NOMO-1 treated with DMSO at 0.1 percent for 48 hours (cell line): ENCODE results near the gene CRADD.
"Not testable (repeated sequence)": the region's sequence is repeated elsewhere in the genome, so short reads cannot be mapped to it uniquely, and the experiment has no call there.

ENCODE experiments used
- DNase-seq: peaks from one replicate; lab custom pipeline; 2025; ENCODE audit not compliant: unreplicated experiment; lab: John Stamatoyannopoulos, UW

Gene CRADD

GRCh38 chr12:93705237-93705636 lies 28.1 kb downstream of the CRADD start:
- no peak for DNase-seq

DNA sequence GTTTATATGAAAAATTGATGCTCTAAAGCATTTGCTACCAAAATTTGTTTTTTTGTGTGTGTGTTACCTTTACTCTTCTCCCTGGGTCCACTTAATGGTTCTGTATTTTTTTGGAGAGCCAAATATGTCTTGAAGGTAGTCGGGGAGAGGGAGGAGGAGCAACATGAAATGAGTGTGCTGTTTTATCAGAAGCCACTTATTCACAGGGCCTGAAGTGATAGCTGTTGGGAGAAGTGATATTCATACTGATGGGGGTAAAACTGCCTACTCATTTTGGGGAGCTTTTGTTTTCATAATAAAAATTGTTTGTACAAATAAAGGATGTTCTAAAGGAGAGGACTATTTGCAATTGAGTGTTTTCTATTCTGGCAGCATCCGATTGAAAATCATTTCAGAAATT lies 29.2 kb downstream of the CRADD start:
- DNase-seq = no peak

GRCh38 chr12:93706824-93707223 lies 29.6 kb downstream of the CRADD start:
- no peak for DNase-seq

GRCh38 chr12:93707836-93708235 lies 30.7 kb downstream of the CRADD start:
- DNase-seq = no peak

DNA sequence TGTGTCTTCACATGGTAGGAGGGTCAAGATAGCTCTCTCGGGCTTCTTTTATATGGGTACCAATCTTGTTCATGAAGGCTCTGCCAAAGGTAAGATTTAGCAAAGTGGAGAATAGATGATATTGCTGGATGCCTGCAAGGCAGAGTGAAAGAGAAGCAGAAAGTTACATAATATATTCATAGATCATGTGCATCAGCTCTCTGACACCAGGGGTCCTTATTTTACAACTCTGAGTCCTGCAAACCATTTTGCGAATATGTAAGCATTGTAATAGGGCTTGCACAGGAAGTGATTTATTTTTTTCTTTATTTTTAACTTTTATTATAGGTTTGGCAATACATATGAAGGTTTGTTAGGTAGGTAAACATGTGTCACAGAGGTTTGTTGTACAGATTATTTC lies 31.8 kb downstream of the CRADD start:
- DNase-seq = peak; percentile 49

DNA sequence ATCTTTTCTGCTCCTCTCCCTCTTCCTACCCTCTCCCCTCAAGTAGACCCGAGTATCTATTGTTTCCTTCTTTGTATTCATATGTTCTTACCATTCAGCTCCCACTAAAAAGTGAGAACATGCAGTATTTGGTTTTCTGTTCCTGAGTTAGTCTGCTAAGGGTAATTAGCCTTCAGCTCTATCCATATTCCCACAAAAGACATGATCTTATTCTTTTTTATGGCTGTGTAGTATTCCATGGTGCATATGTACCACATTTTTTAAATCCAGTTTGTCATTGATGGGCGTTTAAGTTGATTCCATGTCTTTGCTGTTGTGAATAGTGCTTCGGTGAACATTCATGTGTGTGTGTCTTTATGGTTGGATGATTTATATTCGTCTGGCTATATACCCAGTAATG lies 32.2 kb downstream of the CRADD start:
- DNase-seq = no peak

DNA sequence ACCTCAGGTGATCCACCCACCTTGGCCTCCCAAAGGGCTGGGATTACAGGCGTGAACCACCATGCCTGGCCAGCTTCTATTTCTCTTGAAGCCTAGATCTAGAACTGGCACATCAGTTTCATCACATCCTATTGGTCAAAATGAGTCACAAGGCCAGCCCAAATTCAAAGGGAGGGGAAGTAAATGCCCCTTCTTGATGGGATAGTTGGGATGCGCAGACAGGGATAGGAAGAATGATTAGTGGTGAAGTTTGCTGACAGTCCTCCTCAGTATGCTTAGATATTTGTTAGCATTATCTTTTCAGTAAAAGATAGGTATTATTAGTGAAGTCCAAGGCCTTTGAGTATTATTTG lies 33.4 kb downstream of the CRADD start:
- DNase-seq = no peak

- DNase-seq = not testable (repeated sequence)
Measured at GRCh38 chr12:93711502-93711901, 34.3 kb downstream of the CRADD start.

DNA sequence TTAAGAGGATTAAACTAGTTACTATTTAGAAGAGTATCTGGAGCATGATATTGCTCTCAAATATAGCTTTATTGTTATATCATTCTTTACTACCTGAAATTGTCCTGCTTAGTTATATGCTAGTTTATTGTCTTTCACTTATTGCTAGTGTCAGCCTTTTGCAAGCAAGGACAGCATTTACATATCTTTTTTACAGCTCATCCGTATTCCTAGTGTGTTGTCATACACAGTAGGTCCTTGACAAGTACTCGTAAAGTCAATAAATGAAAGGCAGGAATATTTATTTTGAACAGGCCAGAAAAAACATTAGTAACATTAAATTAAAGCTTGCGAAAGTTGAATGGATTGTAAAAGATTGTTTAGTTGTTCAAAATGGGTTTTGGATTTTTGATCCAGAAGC lies 35.0 kb downstream of the CRADD start:
- DNase-seq = no peak

- DNase-seq = no peak
Measured at GRCh38 chr12:93713060-93713459, 35.9 kb downstream of the CRADD start.

DNA sequence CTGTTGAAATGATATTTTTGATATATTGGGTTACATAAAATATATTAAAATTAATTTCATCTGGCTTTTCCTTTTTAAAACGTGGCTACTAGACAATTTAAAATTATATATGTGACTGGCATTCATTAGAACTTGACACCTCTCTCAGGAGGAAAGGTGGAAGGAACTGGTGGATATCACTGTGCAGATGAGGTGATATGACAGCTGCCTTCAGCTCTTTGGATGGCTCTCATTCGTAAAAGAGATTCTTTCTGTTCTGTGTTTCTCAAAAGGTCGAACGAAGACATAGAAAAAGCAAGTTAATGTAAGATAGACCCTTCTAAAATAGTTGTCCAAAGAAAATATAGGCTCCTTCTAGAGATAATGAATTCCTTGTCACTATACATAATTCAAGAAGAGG lies 36.6 kb downstream of the CRADD start:
- no peak for DNase-seq

DNA sequence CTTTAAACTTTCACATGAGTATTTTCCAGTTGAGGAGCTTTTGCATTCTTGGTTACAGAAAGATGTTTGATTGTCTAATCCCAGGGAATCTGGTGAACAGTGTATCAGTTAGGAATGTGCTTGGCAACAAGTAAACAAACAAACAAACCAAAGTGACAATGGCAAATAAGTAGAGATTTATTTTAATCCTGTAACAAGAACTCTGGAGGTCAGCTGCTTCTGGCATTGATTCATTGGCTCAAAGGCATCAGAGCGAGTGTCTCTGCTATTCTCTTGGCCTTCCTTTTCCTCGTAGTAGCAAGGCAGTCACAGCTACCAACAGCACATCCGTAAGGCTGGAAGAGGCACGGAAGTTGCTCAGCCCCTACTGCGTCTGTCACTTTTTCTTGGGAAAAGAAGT lies 37.2 kb downstream of the CRADD start:
- no peak for DNase-seq

- DNase-seq = no peak
Measured at GRCh38 chr12:93719710-93720109, 42.5 kb downstream of the CRADD start.

DNA sequence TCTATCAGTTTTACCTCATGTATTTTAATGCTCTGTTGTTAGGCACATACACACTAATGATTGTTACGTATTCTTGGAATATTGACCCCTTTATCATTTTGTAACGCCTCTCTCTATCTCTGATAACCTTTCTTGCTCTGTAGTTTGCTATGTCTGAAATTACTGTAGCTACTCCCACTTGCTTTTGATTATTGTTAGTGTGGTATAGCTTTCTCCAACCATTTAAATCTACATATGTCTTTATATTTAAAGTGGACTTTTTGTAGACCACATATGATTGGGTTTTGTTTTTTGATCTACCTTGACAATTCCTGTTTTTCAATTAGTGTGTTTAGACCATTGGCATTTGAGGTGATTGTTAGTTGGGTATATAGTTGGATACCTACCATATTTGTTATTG lies 43.4 kb downstream of the CRADD start:
- no peak for DNase-seq

DNA sequence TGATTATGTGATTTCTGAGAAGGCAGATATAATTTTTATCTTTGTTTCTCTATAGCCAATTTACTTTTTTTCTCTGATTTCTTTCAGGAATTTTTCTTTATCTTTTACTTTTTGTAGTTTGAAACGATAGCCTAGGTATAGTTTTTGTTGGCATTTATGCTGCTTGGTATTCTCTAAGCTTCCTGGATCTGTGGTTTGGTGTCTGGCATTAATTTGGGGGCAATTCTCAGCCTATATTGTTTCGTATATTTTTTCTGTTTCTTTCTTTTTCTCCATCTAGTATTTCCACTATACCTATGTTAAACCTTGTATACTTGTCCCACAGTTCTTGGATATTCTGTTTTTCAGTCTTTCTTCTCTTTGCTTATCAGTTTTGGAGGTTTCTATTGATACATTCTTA lies 45.0 kb downstream of the CRADD start:
- no peak for DNase-seq

DNA sequence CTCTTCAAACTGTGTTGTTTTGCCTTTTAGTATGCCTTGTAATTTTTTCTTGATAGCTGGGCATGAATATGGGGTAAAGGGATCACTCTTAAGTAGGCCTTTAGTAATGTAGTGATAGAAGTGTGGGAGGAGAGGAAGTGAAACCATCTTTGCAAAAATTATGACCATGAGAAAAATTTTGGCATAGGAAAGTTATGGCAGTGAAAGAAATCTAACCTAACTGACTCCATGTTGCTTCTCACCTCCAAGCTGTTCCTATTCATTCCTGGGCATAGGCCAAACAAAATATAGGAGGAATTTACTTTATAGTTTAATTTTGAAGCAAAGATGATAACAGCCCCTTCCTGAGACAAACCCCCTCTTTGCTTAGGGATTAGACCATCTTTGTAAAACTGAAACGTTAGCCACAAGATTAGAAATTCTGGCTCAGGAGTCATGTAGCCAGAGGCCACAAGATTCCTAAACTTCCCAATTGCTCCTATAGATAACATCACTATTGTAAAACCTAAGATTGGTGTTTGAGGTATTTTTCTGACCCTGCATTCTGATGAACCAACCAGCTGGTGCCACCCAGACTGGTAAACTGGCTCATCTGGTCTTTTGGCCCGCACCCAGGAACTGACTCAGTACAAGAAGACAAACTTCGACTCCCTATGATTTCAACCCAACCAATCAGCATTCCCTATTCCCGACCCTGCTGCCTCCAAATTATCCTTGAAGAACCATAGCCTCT lies 45.8 kb downstream of the CRADD start:
- peak; percentile 49 for DNase-seq

- DNase-seq = peak; percentile 16
Measured at GRCh38 chr12:93723568-93723930, 46.4 kb downstream of the CRADD start.

DNA sequence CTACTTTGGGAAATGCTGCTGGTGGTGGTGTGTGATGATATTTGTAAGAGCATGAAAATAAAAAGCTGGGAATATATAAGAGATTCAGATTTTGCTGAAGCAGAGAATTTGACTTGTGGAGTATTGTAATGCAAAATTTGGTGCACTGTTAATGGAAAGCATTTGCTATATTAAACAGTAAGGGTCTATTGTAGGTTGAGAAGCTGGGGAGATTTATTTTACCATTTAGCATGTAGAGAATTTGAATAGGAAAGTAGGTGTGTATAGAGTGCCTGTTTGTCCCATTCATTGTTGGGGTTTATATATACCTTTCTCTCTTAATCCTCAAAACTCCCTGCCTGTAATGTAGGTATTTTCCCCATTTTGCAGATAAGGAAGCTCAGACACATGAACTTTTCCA lies 48.4 kb downstream of the CRADD start:
- DNase-seq = no peak

GRCh38 chr12:93727195-93727811 lies 50.1 kb downstream of the CRADD start:
- peak; percentile 56 for DNase-seq

DNA sequence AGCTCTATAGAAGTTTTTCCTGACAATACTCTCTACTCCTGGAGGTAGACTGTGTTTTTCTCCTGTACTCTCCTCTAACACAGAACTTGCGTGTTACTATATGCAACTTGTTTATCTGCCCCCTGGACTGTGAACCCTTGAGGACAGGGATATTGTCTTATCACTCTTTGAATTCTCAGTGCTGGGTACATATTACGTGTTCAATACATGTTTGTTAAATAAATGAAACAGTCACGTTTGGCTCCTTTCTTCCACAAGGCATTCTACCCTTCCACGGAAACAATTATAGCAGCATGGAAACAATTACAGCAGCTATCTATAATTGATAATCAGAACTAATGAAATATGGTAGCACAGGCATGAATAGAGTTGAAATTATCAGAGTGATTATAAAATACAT lies 50.7 kb downstream of the CRADD start:
- DNase-seq = no peak

DNA sequence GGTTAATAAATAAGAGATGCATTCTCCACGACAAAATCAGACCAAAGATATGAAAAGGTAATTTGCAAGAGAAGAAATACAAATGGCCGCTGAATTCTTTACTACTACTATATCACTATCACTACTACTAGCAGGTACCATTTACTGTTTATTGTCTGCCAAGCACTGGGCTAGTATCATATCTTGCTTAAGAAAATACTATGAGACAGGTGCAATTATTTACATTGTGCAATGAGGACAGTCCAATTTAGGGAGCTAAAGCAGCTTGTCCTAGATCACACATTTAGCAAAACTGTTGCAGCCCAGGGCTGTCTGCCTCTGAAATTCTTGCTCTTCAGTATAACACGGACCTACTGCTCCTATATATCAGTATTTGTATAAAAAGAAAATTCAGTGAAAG lies 52.8 kb downstream of the CRADD start:
- no peak for DNase-seq

- DNase-seq = peak; percentile 63
Measured at GRCh38 chr12:93733358-93733757, 56.2 kb downstream of the CRADD start.

DNA sequence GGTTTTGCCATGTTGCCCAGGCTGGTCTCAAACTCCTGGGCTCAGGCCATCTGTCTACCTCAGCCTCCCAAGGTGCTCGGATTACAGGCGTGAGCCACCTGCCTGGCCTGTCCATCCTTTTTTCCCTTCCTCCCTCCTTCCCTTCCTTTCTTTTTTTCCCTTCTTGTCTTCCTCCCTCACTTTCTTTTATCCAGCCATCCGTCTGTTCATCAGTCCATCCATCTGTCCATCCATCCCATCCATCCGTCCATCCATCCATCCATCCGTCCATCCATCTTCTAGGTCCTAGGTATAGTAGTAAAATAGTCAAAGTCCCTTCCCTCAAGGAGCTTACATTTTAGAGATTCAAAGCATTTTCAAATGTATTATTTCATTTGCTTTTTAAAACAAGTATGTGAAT lies 56.8 kb downstream of the CRADD start:
- no peak for DNase-seq
